Measurements from ENCODE around the gene TTI1. TPM values are rescaled to one million over a fixed set of nuclear protein-coding genes. Genes with fewer than 3 reads are reported as not detected.

Gene TTI1
- total and polyA plus RNA-seq, 2 of the 13 experiments (the other 11 are each of a cell fraction or from before 2014, with no cell fraction given), result 22.9 to 39.8 TPM

GRCh38 chr20:38032585-38033329 lies 499 bp downstream of the TTI1 start (continued):
- TF ChIP-seq YY1 (IDR thresholded peaks at IDR 0.05; ENCODE audit: insufficient read depth, insufficient replicate concordance, low read depth, low read length), result no peak
- no peak for TF ChIP-seq ZNF432 (CRISPR knock-in tag; IDR thresholded peaks at IDR 0.05; ENCODE audit: borderline replicate concordance)
- no peak for TF ChIP-seq SP2 (CRISPR knock-in tag; IDR thresholded peaks at IDR 0.05)
- TF ChIP-seq, protein P1, sequence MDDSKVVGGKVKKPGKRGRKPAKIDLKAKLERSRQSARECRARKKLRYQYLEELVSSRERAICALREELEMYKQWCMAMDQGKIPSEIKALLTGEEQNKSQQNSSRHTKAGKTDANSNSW (CRISPR knock-in tag; IDR thresholded peaks at IDR 0.05; ENCODE audit: borderline replicate concordance), result 0 out of 2 replicates have a peak, but pooled peaks have one; percentile 14
- no peak for TF ChIP-seq NFIC (IDR thresholded peaks at IDR 0.05; ENCODE audit: low read length)
- TF ChIP-seq KLF6 (CRISPR knock-in tag; IDR thresholded peaks at IDR 0.05), result no peak
- peak; percentile 26 for TF ChIP-seq XRCC5 (optimal IDR thresholded peaks at IDR 0.05; ENCODE audit: low read length)
- TF ChIP-seq ZSCAN9 (CRISPR knock-in tag; IDR thresholded peaks at IDR 0.05; ENCODE audit: borderline replicate concordance), result no peak
- TF ChIP-seq MAX (IDR thresholded peaks at IDR 0.05), result peak; percentile 94
- no peak for TF ChIP-seq POLR2AphosphoS2 (IDR thresholded peaks at IDR 0.05; ENCODE audit: low read depth, low read length)
- TF ChIP-seq ZMYM3 (CRISPR knock-in tag; IDR thresholded peaks at IDR 0.05), result 0 out of 2 replicates have a peak, but pooled peaks have one; percentile 27
- no peak for TF ChIP-seq SNAI1 (CRISPR knock-in tag; IDR thresholded peaks at IDR 0.05; ENCODE audit: borderline replicate concordance)
- no peak for TF ChIP-seq MZF1 (CRISPR knock-in tag; IDR thresholded peaks at IDR 0.05; ENCODE audit: borderline replicate concordance)
- TF ChIP-seq PRMT3 (CRISPR knock-in tag; IDR thresholded peaks at IDR 0.05; ENCODE audit: borderline replicate concordance, low read depth), result no peak
- TF ChIP-seq NR2F6 (IDR thresholded peaks at IDR 0.05), result no peak
- TF ChIP-seq NR2F6 (CRISPR knock-in tag; IDR thresholded peaks at IDR 0.05), result no peak
- TF ChIP-seq, protein P2, sequence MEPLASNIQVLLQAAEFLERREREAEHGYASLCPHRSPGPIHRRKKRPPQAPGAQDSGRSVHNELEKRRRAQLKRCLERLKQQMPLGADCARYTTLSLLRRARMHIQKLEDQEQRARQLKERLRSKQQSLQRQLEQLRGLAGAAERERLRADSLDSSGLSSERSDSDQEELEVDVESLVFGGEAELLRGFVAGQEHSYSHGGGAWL (CRISPR knock-in tag; IDR thresholded peaks at IDR 0.05), result no peak
- TF ChIP-seq ZNF382 (CRISPR knock-in tag; IDR thresholded peaks at IDR 0.05; ENCODE audit: borderline replicate concordance), result no peak
- TF ChIP-seq HNRNPH1 (optimal IDR thresholded peaks at IDR 0.05; ENCODE audit: low read depth, low read length), result no peak
- TF ChIP-seq ZNF256 (CRISPR knock-in tag; conservative IDR thresholded peaks at IDR 0.05), result no peak
- TF ChIP-seq, protein P3, sequence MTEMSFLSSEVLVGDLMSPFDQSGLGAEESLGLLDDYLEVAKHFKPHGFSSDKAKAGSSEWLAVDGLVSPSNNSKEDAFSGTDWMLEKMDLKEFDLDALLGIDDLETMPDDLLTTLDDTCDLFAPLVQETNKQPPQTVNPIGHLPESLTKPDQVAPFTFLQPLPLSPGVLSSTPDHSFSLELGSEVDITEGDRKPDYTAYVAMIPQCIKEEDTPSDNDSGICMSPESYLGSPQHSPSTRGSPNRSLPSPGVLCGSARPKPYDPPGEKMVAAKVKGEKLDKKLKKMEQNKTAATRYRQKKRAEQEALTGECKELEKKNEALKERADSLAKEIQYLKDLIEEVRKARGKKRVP (CRISPR knock-in tag; IDR thresholded peaks at IDR 0.05), result no peak
- no peak for TF ChIP-seq ZNF766 (CRISPR knock-in tag; IDR thresholded peaks at IDR 0.05; ENCODE audit: borderline replicate concordance)
- TF ChIP-seq, protein P4, sequence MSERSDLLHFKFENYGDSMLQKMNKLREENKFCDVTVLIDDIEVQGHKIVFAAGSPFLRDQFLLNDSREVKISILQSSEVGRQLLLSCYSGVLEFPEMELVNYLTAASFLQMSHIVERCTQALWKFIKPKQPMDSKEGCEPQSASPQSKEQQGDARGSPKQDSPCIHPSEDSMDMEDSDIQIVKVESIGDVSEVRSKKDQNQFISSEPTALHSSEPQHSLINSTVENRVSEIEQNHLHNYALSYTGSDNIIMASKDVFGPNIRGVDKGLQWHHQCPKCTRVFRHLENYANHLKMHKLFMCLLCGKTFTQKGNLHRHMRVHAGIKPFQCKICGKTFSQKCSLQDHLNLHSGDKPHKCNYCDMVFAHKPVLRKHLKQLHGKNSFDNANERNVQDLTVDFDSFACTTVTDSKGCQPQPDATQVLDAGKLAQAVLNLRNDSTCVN (CRISPR knock-in tag; IDR thresholded peaks at IDR 0.05; ENCODE audit: borderline replicate concordance), result no peak
- no peak for TF ChIP-seq NFE2L2 (IDR thresholded peaks at IDR 0.05; ENCODE audit: low read length)
- no peak for TF ChIP-seq IRX3 (CRISPR knock-in tag; IDR thresholded peaks at IDR 0.05; ENCODE audit: borderline replicate concordance, low read depth)
- peak; percentile 11 for TF ChIP-seq MYC (CRISPR knock-in tag; IDR thresholded peaks at IDR 0.05; ENCODE audit: borderline replicate concordance)
- no peak for TF ChIP-seq GPBP1L1 (CRISPR knock-in tag; IDR thresholded peaks at IDR 0.05)
- TF ChIP-seq NFYB (CRISPR knock-in tag; IDR thresholded peaks at IDR 0.05), result no peak

All from HepG2 (cell line).